Fibroblast of the conjunctiva (primary cell): ENCODE results near the gene HTT.

Experiments
- DNase-seq: peaks from one replicate; pipeline ENCODE4 v3.0.0-alpha.2; 2010; ENCODE audit warnings: low read depth

The HTT gene

GRCh38 chr4:3218824-3219760, 144.6 kb downstream of the HTT start:
- no peak for DNase-seq

DNA sequence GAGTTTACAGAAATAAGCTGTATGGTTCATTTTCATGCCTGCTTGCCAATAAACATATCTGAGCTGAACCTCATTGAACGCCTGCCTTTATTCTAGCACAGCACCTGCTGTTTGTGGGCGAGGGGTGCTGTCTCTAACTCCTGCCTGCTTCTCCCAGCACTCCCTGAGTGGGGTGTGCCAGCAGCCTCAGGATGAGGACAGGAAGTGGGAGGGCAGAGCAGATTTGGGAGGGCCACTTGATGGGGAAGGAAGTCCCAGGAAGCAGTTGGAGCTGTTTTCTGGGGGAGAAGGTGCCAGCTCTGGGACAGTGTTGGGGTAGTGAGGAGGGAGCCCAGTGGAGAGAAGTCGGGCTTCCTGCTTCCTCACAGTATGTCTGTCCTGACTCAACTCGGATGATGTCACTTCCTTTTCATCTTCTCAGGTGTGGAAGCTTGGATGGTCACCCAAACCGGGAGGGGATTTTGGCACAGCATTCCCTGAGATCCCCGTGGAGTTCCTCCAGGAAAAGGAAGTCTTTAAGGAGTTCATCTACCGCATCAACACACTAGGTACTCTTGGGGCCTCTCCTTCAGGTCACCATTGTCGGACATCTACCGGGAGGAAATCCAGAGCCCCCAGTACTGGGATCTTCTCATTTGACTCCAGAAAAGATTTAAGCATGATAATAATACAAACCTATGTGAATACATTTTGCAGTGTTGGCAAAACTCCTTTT, 145.4 kb downstream of the HTT start:
- DNase-seq: no peak

DNA sequence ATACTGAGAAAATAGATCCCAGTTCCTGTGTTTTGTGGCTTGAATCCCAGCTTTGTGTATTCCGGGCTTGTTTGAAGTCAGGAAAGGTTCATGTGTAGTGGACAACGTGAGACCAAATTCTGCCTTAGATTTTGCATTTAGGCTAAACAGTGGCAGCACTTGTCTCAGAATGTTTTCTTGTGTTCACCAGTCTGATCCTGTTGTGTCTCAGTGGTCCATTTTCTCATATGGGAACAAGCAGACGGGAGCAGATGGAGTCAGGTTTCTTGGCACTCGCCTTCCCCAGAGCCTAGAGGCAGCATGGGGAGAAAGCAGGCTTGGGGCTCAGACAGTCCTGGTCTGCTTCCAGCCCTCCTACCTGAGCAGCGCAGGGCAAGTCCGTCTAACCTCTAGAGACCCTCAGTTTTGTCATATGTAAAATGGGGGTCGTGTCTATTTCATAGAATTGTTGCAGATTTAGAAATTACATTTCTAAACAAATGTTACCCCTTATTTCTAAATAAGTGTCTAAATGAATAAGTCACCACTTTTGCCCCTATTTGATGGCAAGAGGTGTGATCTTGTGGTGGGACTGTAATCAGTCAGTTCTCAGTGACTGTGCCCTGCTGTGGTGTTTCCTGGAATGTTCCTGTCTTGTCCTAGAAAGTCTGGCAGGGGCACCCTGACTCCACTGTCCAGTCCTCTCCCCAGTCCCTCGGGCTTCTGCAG, 146.1 kb downstream of the HTT start:
- DNase-seq: no peak

DNA sequence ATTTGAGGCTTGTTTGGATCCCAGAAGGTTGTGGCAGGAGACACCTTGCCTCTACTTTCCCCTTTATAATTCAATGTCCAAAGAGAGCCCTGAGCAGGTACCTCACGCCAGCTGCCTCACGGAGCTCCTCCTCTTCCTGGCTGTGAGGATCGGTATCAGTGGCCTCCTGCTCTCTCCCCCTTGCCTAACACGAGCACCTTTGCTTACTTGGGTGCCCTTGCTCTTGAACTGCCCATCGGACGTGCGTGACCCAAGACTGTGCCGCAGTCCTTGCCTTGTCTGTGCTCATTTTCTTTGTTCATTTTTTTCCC, 146.7 kb downstream of the HTT start:
- no peak for DNase-seq

DNA sequence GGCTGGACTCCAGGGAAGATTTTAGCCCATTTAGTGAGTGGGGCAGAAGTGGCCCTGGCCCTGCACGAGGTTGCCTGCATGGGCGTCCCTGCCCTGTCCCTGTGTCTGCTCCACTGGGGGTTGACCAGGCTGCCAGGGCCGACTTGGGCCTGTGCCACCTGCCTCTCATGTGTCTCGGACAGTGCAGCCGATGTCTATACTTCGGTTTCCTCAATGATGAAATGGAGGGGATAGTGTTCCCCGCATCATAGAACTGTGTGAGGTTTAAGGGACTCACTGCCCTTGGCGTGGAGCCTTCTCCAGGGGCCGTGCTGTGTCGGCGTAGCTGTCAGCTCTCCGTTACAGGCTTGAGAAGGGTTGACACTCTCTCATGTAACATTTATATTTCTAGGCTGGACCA, 147.5 kb downstream of the HTT start:
- no peak for DNase-seq

DNA sequence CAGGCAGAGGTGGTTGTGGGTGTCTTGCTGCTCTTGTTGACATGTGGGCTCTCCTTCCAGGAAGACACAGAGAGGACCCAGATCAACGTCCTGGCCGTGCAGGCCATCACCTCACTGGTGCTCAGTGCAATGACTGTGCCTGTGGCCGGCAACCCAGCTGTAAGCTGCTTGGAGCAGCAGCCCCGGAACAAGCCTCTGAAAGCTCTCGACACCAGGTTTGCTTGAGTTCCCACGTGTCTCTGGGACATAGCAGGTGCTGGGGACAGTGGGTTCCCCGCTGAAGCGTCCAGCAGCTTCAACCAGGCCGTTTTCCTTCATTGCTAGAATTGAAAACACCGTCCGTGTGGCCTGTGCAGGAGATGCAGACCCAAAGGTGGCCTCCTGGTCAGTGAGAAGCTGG, 148.9 kb downstream of the HTT start:
- no peak for DNase-seq

DNA sequence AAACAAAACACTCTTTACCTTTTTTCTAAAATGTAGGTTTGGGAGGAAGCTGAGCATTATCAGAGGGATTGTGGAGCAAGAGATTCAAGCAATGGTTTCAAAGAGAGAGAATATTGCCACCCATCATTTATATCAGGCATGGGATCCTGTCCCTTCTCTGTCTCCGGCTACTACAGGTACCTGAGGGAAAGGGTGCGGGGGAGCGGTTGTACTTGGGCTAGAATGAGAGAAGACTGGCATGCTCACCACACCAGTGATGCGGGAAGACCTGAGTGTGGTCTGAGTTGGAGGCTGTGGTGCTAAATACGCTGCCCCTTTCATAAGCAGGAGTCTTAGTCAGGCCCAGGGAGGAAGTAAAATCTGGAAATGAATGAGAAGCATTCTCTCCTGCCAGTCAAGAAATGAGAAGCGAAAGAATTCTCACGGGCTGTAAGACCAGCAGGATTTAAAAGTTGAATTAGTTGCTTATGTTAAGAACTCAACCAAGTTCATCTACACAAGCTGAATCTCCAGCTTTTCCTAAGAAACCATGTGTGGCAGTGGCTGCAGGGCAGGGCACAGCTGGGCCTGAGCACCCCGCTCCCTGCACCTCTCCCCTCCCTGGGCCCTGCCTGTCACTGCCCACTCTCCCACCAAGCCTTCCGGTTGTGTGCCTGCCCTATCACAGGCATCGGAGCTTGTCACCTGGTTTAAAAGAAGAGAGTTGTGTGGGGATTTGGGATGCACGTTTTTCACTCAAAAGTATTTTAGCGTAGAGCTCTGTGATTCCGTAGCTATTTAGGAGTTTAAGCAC, 149.7 kb downstream of the HTT start:
- DNase-seq: no peak

DNA sequence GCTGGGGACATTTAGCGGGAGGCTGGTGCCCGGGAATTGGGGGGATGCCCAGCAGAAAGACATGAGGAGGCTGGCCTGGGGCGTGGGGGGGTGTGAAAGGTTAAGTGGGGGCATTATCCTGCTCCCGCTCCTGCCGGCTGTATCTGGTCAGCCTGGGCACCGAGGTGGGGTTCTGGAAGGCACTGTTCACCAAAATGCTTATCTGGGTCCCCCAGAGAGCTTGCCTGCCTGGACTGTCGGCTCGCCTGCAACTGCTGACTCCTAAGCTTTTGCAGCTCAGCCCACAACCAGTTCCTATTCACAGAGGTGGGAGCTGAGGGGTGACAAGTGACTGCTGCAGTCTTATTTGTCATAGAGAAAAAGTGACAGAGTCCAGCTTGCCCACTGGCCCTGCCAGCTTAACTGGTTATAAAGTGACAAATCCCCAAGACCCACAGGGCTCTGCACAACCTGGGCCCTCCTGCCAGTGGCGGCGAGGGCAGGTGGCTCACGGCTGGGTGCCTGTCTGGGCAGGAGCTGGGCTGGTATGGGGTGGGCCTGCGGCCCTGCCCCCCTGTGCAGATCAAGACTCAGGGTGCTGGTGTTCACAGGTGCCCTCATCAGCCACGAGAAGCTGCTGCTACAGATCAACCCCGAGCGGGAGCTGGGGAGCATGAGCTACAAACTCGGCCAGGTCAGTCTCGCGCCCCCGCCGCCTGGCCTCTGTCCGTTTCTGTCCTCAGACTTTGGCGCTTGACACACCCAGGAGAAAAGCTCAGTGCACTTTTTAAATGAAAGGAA, 150.8 kb downstream of the HTT start:
- no peak for DNase-seq

DNA sequence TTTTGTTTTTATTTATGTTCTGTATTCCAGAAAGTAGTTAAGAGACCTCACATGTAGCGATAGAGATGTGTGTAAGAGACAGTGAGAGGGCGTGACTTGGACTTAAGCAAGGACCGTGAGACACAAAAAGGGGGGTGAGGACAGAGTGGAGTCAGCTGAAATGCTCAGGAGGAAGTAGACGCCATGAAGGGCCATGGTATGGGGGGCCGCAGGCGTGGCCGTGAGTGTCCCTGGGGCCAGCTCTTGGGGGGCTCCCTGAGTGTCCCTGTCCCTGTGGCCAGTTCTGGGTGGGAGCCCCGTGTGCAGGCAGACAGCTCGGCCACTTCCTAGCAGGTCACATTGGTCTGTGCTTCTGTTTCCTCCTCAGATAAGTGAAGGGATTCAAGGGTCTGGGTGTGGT, 151.5 kb downstream of the HTT start:
- no peak for DNase-seq

DNA sequence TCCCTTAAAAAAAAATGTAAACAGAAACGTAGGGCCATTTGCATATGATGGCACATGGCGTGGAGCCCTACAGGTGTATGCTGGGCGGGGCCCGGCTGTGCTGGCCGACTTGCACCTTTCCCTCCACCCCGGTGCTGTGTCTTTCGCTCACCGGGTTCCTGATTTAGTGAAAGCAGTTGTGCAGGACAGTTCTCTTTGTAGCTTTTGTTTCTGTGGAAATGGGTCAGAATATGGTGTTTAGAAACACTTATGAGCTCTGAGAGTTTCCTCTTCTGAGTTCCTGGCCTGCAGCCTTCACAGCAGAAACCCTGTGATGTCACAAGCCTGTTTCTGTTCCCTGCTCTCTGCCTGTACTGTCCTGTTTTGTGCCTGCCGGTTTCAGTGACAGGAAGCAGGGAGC, 152.0 kb downstream of the HTT start:
- DNase-seq: no peak

GRCh38 chr4:3226944-3227343, 152.5 kb downstream of the HTT start:
- DNase-seq: no peak

DNA sequence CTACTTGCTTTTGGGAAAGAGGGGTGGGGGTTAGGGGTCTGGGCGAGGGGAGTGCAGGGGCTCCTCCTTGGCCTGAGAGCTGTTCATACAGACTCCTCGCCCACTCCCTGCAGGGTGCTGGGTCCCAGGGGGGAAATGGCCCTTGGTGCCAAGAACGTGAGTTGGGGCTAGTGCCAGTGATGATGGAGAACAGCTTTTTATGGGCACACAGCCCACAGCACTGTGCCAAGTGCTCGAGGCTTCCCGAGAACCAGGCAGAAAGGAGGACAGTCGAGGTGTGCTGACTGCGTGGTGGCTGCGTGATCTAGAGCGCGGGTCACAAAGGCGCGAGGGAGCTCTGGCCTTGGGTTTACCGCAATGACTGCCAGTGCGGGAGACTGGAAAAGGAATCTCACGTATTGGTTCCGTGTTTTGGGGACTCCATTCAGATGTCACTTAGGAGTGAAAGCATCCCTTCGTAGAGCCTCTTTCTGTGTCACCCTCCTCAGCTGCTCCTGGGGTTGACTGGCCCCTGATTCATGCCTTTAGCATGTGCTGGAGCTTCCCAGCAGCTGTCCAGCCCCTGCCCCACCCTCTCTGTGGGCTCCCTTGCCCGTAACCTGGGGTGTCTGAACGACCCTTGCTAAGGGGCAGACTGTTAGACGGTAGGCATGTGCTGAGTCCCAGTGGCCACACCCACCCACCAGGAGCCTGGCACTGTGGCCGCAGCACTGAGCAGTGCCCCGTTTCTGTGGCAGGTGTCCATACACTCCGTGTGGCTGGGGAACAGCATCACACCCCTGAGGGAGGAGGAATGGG, 153.6 kb downstream of the HTT start:
- DNase-seq: no peak

DNA sequence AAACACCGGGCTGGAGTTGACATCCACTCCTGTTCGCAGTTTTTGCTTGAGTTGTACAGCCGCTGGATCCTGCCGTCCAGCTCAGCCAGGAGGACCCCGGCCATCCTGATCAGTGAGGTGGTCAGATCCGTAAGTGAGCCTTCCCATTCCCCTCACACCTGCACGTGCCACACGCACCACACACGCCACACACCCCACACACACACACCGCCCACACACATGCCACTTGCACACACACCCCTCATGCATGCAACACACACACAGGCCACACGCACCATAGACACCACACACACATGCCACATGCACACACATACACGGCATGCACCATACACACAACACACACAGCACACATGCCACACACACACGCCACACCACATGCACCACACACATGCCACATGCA, 154.4 kb downstream of the HTT start:
- DNase-seq: no peak

GRCh38 chr4:3229328-3229727, 154.8 kb downstream of the HTT start:
- DNase-seq: no peak

DNA sequence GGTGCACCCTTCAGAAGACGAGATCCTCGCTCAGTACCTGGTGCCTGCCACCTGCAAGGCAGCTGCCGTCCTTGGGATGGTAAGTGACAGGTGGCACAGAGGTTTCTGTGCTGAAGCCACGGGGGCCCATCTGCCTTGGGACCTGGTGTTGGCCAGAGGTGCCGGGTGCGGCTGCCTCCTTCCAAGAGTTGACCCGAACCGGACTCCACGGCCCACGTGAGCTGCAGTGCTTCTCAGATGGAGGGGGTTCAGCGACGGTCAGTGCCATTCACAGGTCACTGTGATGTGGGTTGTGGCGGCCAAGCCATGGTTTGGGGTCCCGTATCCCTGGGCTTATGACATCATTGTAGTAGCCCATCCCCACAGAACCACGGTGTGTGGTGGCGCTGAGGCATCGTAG, 155.5 kb downstream of the HTT start:
- DNase-seq: no peak

DNA sequence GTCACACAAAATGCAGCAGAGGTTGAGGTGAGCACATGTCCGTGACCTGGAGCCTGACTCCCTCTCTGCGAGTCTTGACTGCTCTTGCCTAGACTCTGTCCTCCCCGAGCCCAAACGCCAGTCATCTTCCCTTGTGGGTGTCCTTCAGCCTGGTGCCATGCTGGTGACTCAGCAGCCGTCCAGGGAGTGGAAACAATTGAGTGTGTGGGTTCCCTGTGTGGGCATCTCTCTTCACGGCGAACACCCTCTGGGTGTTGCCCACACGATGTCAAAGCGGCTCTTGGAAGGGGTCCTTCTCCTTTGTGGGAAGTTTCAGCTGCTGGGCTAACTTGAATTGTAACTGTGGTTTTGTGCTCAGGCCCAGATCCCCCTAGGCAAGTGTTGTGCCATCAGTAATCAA, 157.0 kb downstream of the HTT start:
- DNase-seq: no peak

- no peak for DNase-seq
These were observed 157.5 kb downstream of the HTT start for GRCh38 chr4:3232001-3232400.

DNA sequence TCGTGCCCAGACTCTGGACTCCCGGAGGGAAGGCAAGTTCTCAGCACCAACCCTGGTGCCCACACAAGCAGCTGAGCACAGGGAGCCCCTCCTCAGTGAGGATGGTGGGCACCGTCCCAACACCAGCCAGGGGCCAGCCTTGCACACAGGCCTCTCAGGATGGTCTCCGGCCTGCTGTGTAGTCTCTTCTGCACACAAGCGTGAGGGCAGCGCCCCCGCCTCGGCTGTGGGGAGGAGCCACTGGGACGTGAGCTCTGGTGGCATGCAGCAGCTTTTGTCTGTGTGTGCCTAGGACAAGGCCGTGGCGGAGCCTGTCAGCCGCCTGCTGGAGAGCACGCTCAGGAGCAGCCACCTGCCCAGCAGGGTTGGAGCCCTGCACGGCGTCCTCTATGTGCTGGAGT, 158.4 kb downstream of the HTT start:
- DNase-seq: no peak

GRCh38 chr4:3233391-3234071, 159.1 kb downstream of the HTT start:
- DNase-seq: peak; percentile 2
